Tibial nerve (tissue), 4 donors: Measurements from ENCODE around the gene PEF1. TPM values are rescaled to one million over a fixed set of nuclear protein-coding genes. Genes with fewer than 3 reads are reported as not detected.

Source experiments
- DNase-seq, 2 donors: peaks; one replicate each; pipeline ENCODE4 v3.0.0-alpha.2; 2019; ENCODE audit warnings: low spot score in 2 of 2
- H3K27ac ChIP-seq, 4 donors: fragments of 200-600 bp; sonication (generic) in 3 of 4; one replicate each; pipeline ENCODE4 v1.5.1; 2017 to 2019; ENCODE audit warnings: mild to moderate bottlenecking in 1 of 4
- H3K27me3 ChIP-seq, 2 donors: fragments of 200-600 bp; sonication (generic) in 1 of 2; one replicate each; pipeline versions ENCODE4 v1.5.1 to v1.6.0; 2017 to 2019
- H3K36me3 ChIP-seq, 3 donors: fragments of 200-600 bp; sonication (generic); one replicate each; pipeline ENCODE4 v1.5.1; 2018 to 2019
- H3K4me1 ChIP-seq, 4 donors: fragments of 200-600 bp; sonication (generic) in 3 of 4; one replicate each; pipeline ENCODE4 v1.5.1; 2017 to 2019
- H3K4me3 ChIP-seq, 4 donors: fragments of 200-600 bp; sonication (generic) in 3 of 4; one replicate each; pipeline ENCODE4 v1.5.1; 2017 to 2019; ENCODE audit warnings: mild to moderate bottlenecking in 1 of 4, moderate library complexity in 1 of 4
- H3K9me3 ChIP-seq, 4 donors: fragments of 200-600 bp; sonication (generic) in 3 of 4; one replicate each; pipeline ENCODE4 v1.5.1; 2017 to 2019
- EP300 ChIP-seq, 2 donors: sonication (generic); formaldehyde crosslinking; IDR thresholded peaks; one replicate each; pipeline ENCODE4 v1.6.1; 2017; ENCODE audit warnings: antibody characterized with exemption in 2 of 2, mild to moderate bottlenecking in 1 of 2
- POLR2A ChIP-seq, 2 donors: fragments of 450-650 bp; IDR thresholded peaks; one replicate each; pipeline ENCODE4 v1.6.1; 2017; ENCODE audit warnings: antibody characterized with exemption in 2 of 2, mild to moderate bottlenecking in 2 of 2, moderate library complexity in 2 of 2
- WGBS, 2 donors: methylation state at CpG; one replicate each; pipeline ENCODE4 v1.1.5; 2018; 5-methylcytosine and 5-hydroxymethylcytosine counted together
- total RNA-seq, 4 donors: library from RNA; depleted of rRNA; stranded (reverse); fragments of >200 nt; gene quantifications; one replicate each; pipeline ENCODE4 v1.1.0, GENCODE V29; 2016
- TF ChIP-seq, protein P1 (sequence below), 5 experiments: fragments of 200-600 bp in 3 of 5; fragments of 450-650 bp in 2 of 5; sonication (generic) in 3 of 5; IDR thresholded peaks; one replicate each; pipeline ENCODE4 v1.5.1; 2016 to 2019; ENCODE audit warnings: antibody characterized with exemption in 5 of 5, mild to moderate bottlenecking in 3 of 5, moderate library complexity in 2 of 5

PEF1 gene
- total RNA-seq, 4 donors from 2014 or later, result 62.5 to 108 (median 89.7) TPM

GRCh38 chr1:31678681-31679080, 34.0 kb upstream of the PEF1 start:
- no peaks in the 10 kb centered on the region for H3K9me3 ChIP-seq
- no peaks in the 10 kb centered on the region for H3K27me3 ChIP-seq
- DNase-seq, result no peak
- H3K4me1 ChIP-seq, result peaks cover 0 to 14% (median 0%) of the 10 kb centered on the region in 4 donors
- 82 to 85% methylated on average over 4 of the region's 4 CpGs for WGBS, 2 donors
- H3K36me3 ChIP-seq, result peaks cover 0 to 84% (median 0%) of the 10 kb centered on the region in 3 donors
- H3K27ac ChIP-seq, result no peak overlapping the region
- TF ChIP-seq, protein P1, sequence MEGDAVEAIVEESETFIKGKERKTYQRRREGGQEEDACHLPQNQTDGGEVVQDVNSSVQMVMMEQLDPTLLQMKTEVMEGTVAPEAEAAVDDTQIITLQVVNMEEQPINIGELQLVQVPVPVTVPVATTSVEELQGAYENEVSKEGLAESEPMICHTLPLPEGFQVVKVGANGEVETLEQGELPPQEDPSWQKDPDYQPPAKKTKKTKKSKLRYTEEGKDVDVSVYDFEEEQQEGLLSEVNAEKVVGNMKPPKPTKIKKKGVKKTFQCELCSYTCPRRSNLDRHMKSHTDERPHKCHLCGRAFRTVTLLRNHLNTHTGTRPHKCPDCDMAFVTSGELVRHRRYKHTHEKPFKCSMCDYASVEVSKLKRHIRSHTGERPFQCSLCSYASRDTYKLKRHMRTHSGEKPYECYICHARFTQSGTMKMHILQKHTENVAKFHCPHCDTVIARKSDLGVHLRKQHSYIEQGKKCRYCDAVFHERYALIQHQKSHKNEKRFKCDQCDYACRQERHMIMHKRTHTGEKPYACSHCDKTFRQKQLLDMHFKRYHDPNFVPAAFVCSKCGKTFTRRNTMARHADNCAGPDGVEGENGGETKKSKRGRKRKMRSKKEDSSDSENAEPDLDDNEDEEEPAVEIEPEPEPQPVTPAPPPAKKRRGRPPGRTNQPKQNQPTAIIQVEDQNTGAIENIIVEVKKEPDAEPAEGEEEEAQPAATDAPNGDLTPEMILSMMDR (IDR thresholded peaks at IDR 0.05), result no peak
- TF ChIP-seq POLR2A (IDR thresholded peaks at IDR 0.05) (no peak), EP300 (IDR thresholded peaks at IDR 0.05) (no peak)
- no peak overlapping the region for H3K4me3 ChIP-seq

GRCh38 chr1:31677949-31678348, 33.3 kb upstream of the PEF1 start:
- 74 to 75% methylated on average over 6 of the region's 6 CpGs for WGBS, 2 donors
- peaks cover 0 to 77% (median 0%) of the 10 kb centered on the region in 3 donors for H3K36me3 ChIP-seq
- no peaks in the 10 kb centered on the region for H3K27me3 ChIP-seq
- peaks cover 0 to 21% (median 0%) of the 10 kb centered on the region in 4 donors for H3K4me1 ChIP-seq
- H3K27ac ChIP-seq, result no peak overlapping the region
- DNase-seq, result no peak
- H3K4me3 ChIP-seq, result no peak overlapping the region
- no peaks in the 10 kb centered on the region for H3K9me3 ChIP-seq
- TF ChIP-seq, protein P1 (IDR thresholded peaks at IDR 0.05), result no peak
- no peak for TF ChIP-seq EP300 (IDR thresholded peaks at IDR 0.05)
- TF ChIP-seq POLR2A (IDR thresholded peaks at IDR 0.05), result no peak

DNA sequence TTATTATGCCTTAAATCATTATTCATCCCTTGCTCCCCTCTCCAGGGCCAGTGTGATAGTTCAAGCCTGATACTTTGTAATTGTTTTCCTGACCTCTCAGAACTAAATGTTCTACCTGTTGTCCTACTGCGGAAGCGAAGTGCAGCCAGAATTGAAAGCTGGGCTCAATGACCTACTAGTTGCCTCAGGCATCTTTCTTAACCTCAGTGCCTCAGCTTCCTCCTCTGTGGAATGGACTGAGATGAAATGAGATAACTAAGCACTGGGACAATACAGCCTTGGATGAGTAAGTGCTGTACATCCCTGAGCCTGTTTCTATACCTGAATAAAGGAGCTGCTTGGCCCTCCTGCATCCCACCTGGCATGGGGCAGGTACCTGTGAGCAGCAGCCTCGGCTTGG, 32.7 kb upstream of the PEF1 start:
- no peak for DNase-seq
- Histone ChIP-seq H3K36me3 (peaks cover 0 to 71% (median 0%) of the 10 kb centered on the region in 3 donors), H3K4me3 (no peak overlapping the region), H3K27ac (no peak overlapping the region), H3K9me3 (no peaks in the 10 kb centered on the region), H3K27me3 (no peaks in the 10 kb centered on the region), H3K4me1 (peaks cover 0 to 24% (median 0%) of the 10 kb centered on the region in 4 donors)
- TF ChIP-seq, protein P1 (IDR thresholded peaks at IDR 0.05), result no peak
- TF ChIP-seq POLR2A (IDR thresholded peaks at IDR 0.05), result no peak
- TF ChIP-seq EP300 (IDR thresholded peaks at IDR 0.05), result no peak
- 82 to 95% methylated on average over 3 of the region's 3 CpGs for WGBS, 2 donors

- H3K27ac ChIP-seq, result no peak overlapping the region
- H3K4me1 ChIP-seq, result peaks cover 0 to 38% (median 5%) of the 10 kb centered on the region in 4 donors
- DNase-seq, result no peak
- 88 to 91% methylated on average over 14 of the region's 14 CpGs for WGBS, 2 donors
- H3K9me3 ChIP-seq, result no peaks in the 10 kb centered on the region
- H3K4me3 ChIP-seq, result no peak overlapping the region
- no peak for TF ChIP-seq POLR2A (IDR thresholded peaks at IDR 0.05)
- no peak for TF ChIP-seq EP300 (IDR thresholded peaks at IDR 0.05)
- TF ChIP-seq, protein P1 (IDR thresholded peaks at IDR 0.05), result no peak
- no peaks in the 10 kb centered on the region for H3K27me3 ChIP-seq
- peaks cover 0 to 60% (median 0%) of the 10 kb centered on the region in 3 donors for H3K36me3 ChIP-seq
Observed at GRCh38 chr1:31675756-31676155, 31.1 kb upstream of the PEF1 start.

DNA sequence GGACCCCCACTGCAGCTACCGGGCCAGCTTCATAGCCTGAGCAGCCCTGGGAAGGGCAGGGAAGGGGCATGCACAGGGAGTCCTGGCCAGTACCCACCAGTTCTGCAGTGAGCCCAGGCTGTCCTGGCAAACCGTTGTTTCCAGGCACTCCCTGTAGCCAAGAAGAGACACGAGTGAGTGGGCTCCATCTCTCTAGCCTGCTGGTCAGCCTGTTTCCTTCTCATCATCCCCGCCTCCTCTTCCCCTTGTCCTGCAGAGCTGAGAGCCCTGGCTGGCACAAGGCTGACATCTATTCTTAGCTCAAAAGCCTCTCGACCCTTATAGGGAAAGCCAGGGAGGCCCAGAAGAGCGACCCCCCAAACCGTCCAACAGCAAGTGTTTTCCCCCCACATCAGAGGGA, 30.5 kb upstream of the PEF1 start:
- Histone ChIP-seq H3K9me3 (no peaks in the 10 kb centered on the region), H3K27me3 (no peaks in the 10 kb centered on the region), H3K27ac (no peak overlapping the region), H3K36me3 (peaks cover 0 to 54% (median 0%) of the 10 kb centered on the region in 3 donors), H3K4me3 (no peak overlapping the region), H3K4me1 (peaks cover 0 to 44% (median 11%) of the 10 kb centered on the region in 4 donors)
- no peak for TF ChIP-seq POLR2A (IDR thresholded peaks at IDR 0.05)
- TF ChIP-seq, protein P1 (IDR thresholded peaks at IDR 0.05), result no peak
- no peak for TF ChIP-seq EP300 (IDR thresholded peaks at IDR 0.05)
- 55 to 64% methylated on average over 7 of the region's 7 CpGs for WGBS, 2 donors
- DNase-seq, result no peak
